Transverse colon (tissue), 4 donors: ENCODE results near the gene RIT1. TPM values are rescaled to one million over a fixed set of nuclear protein-coding genes. Genes with fewer than 3 reads are reported as not detected.
A peak's percentile ranks its signal among the peaks of the same experiment; 100 is the strongest.
"Not testable (repeated sequence)": the region's sequence is repeated elsewhere in the genome, so short reads cannot be mapped to it uniquely, and the experiment has no call there.

Experiments
- DNase-seq: peaks from one replicate; pipeline ENCODE4 v3.0.0-alpha.2; 2019
- H3K27ac ChIP-seq, 4 donors: fragments of 200-600 bp; sonication (generic); 2 replicates each; pipeline ENCODE4 v1.5.1; 2016 to 2018; ENCODE audit warnings: inconsistent platforms in 4 of 4
- H3K27me3 ChIP-seq: fragments of 200-600 bp; sonication (generic); 2 replicates; pipeline ENCODE4 v1.5.1; 2017; ENCODE audit warnings: inconsistent platforms
- H3K36me3 ChIP-seq, 4 donors: fragments of 200-600 bp; sonication (generic); 2 replicates each; pipeline ENCODE4 v1.5.1; 2017 to 2019; ENCODE audit warnings: inconsistent platforms in 4 of 4
- H3K4me1 ChIP-seq, 4 donors: fragments of 200-600 bp; sonication (generic); 2 replicates each; pipeline ENCODE4 v1.5.1; 2017 to 2020; ENCODE audit warnings: inconsistent platforms in 4 of 4
- H3K4me3 ChIP-seq, 4 donors: fragments of 200-600 bp; sonication (generic); 1 replicate in 1 of 4; 2 replicates in 3 of 4; pipeline versions ENCODE4 v1.5.1 to v1.6.1; 2017 to 2019; ENCODE audit warnings: inconsistent platforms in 4 of 4
- H3K9me3 ChIP-seq, 2 donors: fragments of 200-600 bp; sonication (generic); 2 replicates each; pipeline ENCODE4 v1.5.1; 2017 to 2019; ENCODE audit warnings: inconsistent platforms in 2 of 2
- EP300 ChIP-seq: sonication (generic); formaldehyde crosslinking; IDR thresholded peaks from one replicate; pipeline ENCODE4 v1.6.1; 2017; ENCODE audit warnings: antibody characterized with exemption, low read depth
- POLR2A ChIP-seq: fragments of 450-650 bp; IDR thresholded peaks from one replicate; pipeline ENCODE4 v1.6.1; 2016; ENCODE audit warnings: antibody characterized with exemption, mild to moderate bottlenecking, moderate library complexity
- POLR2AphosphoS5 ChIP-seq, 3 donors: sonication (generic); formaldehyde crosslinking; IDR thresholded peaks; one replicate each; pipeline ENCODE4 v1.6.1; 2016; ENCODE audit warnings: antibody characterized with exemption in 3 of 3
- WGBS, 2 donors: methylation state at CpG; one replicate each; pipeline ENCODE4 v1.1.5; 2018; ENCODE audit warnings: low coverage in 1 of 2; 5-methylcytosine and 5-hydroxymethylcytosine counted together
- in situ Hi-C, 4 donors: fragments of 200-750 bp; cut with MboI; loops; one replicate each; pipeline versions ENCODE4 v1.15.0 to v1.15.1; 2017; ENCODE audit warnings: low sequenced_read_pairs in 3 of 4, low pct_ligation_motif_present in 1 of 4, low pct_unique_long_range_greater_than_20kb in 1 of 4
- intact Hi-C: fragments of 100-400 bp; cut with DNase I; formaldehyde crosslinking; loops from one replicate; pipeline ENCODE4 v1.15.1; 2023; ENCODE audit warnings: low total_unique reads
- total RNA-seq, 4 donors: library from RNA; depleted of rRNA; stranded (reverse); fragments of >200 nt; gene quantifications; one replicate each; pipeline ENCODE4 v1.1.0, GENCODE V29; 2016
- TF ChIP-seq, protein P1 (sequence below), 5 experiments: fragments of 200-600 bp in 3 of 5; fragments of 450-650 bp in 2 of 5; sonication (generic) in 3 of 5; IDR thresholded peaks; 1 replicate in 2 of 5; 2 replicates in 3 of 5; pipeline ENCODE4 v1.5.1; 2016 to 2017; ENCODE audit warnings: antibody characterized with exemption in 5 of 5, inconsistent platforms in 3 of 5, mild to moderate bottlenecking in 2 of 5, moderate library complexity in 1 of 5

Gene RIT1
- total RNA-seq, 4 donors from 2014 or later = 6.4 to 23.7 (median 17.0) TPM

DNA sequence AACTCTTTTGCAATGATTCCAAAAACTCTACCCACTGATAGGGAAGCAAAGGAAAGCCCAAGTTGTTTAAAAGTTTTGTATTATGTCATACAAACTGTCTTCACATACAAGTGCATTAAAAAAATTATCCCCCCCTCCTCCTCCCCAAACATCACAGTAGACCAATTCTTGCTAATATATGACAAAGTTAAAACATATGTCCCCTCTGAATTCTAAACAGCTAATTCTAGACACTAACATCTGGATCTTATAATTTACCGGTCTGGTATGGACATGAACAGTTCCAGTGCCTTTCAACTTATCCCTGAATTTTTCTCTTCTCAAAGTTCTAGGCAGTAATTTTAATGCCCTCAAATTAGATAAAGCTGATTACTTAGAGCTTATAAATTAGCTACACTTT is 13.4 kb downstream of the RIT1 start:
- 91 to 92% methylated on average over 1 of the region's 1 CpG for WGBS, 2 donors
- intact Hi-C loops (loop anchor here (1.0 kb wide), 1 partner anchor 30 kb away; no protein-coding TSS in a partner anchor), in situ Hi-C loops (no loop called here)
- no peak for TF ChIP-seq EP300
- TF ChIP-seq POLR2A = no peak
- TF ChIP-seq, protein P1, sequence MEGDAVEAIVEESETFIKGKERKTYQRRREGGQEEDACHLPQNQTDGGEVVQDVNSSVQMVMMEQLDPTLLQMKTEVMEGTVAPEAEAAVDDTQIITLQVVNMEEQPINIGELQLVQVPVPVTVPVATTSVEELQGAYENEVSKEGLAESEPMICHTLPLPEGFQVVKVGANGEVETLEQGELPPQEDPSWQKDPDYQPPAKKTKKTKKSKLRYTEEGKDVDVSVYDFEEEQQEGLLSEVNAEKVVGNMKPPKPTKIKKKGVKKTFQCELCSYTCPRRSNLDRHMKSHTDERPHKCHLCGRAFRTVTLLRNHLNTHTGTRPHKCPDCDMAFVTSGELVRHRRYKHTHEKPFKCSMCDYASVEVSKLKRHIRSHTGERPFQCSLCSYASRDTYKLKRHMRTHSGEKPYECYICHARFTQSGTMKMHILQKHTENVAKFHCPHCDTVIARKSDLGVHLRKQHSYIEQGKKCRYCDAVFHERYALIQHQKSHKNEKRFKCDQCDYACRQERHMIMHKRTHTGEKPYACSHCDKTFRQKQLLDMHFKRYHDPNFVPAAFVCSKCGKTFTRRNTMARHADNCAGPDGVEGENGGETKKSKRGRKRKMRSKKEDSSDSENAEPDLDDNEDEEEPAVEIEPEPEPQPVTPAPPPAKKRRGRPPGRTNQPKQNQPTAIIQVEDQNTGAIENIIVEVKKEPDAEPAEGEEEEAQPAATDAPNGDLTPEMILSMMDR (IDR thresholded peaks at IDR 0.05) = no peak
- TF ChIP-seq POLR2AphosphoS5 (IDR thresholded peaks at IDR 0.05) = no peak
- no peak overlapping the region for H3K27ac ChIP-seq
- no peaks in the 10 kb centered on the region for H3K9me3 ChIP-seq
- no peak overlapping the region for H3K4me3 ChIP-seq
- no peak for DNase-seq
- H3K36me3 ChIP-seq = peaks cover 0 to 43% (median 16%) of the 10 kb centered on the region in 4 donors
- H3K4me1 ChIP-seq = peaks cover 0 to 13% (median 8%) of the 10 kb centered on the region in 4 donors
- no peaks in the 10 kb centered on the region for H3K27me3 ChIP-seq

DNA sequence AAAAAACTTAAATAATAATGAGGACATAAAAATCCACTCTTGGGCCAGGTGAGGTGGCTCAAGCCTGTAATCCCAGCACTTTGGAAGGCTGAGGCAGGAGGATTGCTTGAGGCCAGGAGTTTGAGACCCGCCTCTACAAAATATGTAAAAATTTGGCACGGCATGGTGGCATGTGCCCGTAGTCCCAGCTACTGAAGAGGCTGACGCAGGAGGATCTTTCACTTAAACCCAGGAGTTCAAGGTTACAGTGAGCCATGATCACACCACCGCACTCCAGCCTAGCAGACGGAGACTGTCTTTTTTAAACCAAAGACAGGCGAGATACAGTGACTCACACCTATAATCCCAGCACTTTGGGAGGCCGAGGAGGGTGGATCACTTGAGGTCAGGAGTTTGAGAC is 14.7 kb downstream of the RIT1 start:
- H3K4me3 ChIP-seq, intact Hi-C loops, in situ Hi-C loops, H3K27ac ChIP-seq, H3K9me3 ChIP-seq, H3K27me3 ChIP-seq, DNase-seq: not testable (repeated sequence)
- H3K36me3 ChIP-seq = peaks cover 0 to 31% (median 11%) of the 10 kb centered on the region in 4 donors
- peaks cover 0 to 16% (median 10%) of the 10 kb centered on the region in 4 donors for H3K4me1 ChIP-seq
- WGBS, 2 donors = 93 to 95% methylated on average over 7 to 8 of the region's 8 CpGs

DNA sequence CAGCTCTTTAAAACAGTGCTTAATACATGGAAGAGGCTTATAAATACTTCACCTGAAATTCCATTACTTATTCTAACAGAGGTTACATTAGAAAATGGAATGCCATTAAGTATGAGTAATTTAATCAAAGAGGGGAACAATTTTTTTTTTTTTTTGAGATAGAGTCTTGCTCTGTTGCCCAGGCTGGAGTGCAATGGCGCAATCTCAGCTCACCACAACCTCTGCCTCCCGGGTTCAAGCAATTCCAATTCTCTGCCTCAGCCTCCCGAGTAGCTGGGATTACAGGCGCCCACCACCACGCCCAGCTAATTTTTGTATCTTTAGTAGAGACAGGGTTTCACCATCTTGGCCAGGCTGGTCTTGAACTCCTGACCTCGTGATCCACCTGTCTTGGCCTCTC is 15.5 kb downstream of the RIT1 start:
- in situ Hi-C loops, H3K27me3 ChIP-seq, intact Hi-C loops, H3K9me3 ChIP-seq, DNase-seq, H3K27ac ChIP-seq, H3K4me3 ChIP-seq: not testable (repeated sequence)
- Histone ChIP-seq H3K36me3 (peaks cover 0 to 22% (median 7%) of the 10 kb centered on the region in 4 donors), H3K4me1 (peaks cover 0 to 16% (median 10%) of the 10 kb centered on the region in 4 donors)
- WGBS, 2 donors = 97 to 98% methylated on average over 5 to 6 of the region's 6 CpGs

DNA sequence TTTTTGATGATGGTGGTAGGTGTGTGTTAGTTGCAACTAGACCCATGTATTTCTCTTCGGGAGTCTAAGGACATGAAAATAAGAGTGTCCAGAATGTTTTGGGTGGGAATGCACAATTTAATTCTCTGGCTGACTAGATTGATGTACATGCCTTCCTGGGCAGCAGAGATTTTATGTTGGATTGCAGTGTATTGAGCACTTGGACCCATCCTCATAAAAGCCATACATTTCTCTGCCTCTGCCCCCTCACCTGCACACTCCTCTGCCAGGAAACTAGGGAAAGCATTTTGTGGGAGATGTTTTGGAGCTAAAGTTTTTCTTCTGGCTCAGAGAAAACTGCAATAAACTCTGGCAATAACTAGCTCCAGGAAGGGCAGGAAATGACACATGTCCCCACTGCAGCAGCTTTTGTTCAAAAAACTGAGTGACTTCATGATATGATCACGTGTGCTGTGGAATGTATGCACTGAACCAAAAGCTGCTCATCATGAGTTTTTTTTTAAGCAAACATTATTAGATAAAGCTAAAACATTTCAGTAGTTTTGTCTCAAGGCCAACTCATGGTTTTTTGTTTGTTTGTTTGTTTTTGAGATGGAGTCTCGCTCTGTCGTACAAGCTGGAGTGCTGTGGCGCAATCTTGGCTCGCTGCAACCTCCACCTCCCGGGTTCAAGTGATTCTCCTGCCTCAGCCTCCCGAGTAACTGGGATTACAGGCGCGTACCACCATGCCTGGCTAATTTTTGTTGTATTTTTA is 17.6 kb downstream of the RIT1 start:
- intact Hi-C loops (no loop called here), in situ Hi-C loops (no loop called here)
- peak overlapping the region; percentile 45 to 63 (median 60) for H3K27ac ChIP-seq
- TF ChIP-seq, protein P1 (IDR thresholded peaks at IDR 0.05) = no peak
- TF ChIP-seq POLR2AphosphoS5 (IDR thresholded peaks at IDR 0.05) = peak in 2 of 3 donors; percentile 16 to 27
- WGBS, 2 donors = 50 to 60% methylated on average over 9 to 10 of the region's 10 CpGs
- peaks cover 0 to 16% (median 10%) of the 10 kb centered on the region in 4 donors for H3K4me1 ChIP-seq
- no peak for DNase-seq
- no peaks in the 10 kb centered on the region for H3K9me3 ChIP-seq
- H3K36me3 ChIP-seq = peaks cover 0 to 1% (median 0%) of the 10 kb centered on the region in 4 donors
- H3K4me3 ChIP-seq = no peak overlapping the region
- H3K27me3 ChIP-seq = no peaks in the 10 kb centered on the region

DNA sequence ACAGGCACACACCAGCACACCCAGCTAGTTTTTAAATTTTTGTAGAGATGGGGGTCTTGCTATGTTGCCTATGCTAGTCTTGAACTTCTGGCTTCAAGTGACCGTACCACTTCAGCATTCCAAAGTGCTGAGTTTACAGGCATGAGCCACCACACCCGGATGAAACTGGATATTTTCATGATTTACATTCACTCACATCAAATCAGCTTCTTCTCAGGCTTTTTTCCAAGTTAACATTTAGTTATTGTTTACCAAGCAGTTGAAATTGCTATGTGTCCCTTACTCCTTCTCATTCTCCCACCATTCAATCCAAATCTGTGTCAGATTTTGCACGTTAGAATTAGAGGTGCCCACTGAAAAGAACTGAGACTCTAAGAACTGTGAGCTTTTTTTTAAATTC is 18.4 kb downstream of the RIT1 start:
- in situ Hi-C loops = no loop called here
- peak overlapping the region; percentile 45 to 63 (median 60) for H3K27ac ChIP-seq
- H3K9me3 ChIP-seq = no peaks in the 10 kb centered on the region
- WGBS, 2 donors = 22 to 27% methylated on average over 3 of the region's 3 CpGs
- no peaks in the 10 kb centered on the region for H3K36me3 ChIP-seq
- intact Hi-C loops = no loop called here
- H3K4me3 ChIP-seq = no peak overlapping the region
- DNase-seq = no peak
- no peak for TF ChIP-seq POLR2AphosphoS5 (IDR thresholded peaks at IDR 0.05)
- no peak for TF ChIP-seq EP300
- peaks cover 0 to 16% (median 10%) of the 10 kb centered on the region in 4 donors for H3K4me1 ChIP-seq
- no peaks in the 10 kb centered on the region for H3K27me3 ChIP-seq
